Measurements from ENCODE around the gene ATP13A3. TPM values are rescaled to one million over a fixed set of nuclear protein-coding genes. Genes with fewer than 3 reads are reported as not detected.

Gene ATP13A3
- total RNA-seq, 1 donor from 2014 or later = 36.9 TPM

DNA sequence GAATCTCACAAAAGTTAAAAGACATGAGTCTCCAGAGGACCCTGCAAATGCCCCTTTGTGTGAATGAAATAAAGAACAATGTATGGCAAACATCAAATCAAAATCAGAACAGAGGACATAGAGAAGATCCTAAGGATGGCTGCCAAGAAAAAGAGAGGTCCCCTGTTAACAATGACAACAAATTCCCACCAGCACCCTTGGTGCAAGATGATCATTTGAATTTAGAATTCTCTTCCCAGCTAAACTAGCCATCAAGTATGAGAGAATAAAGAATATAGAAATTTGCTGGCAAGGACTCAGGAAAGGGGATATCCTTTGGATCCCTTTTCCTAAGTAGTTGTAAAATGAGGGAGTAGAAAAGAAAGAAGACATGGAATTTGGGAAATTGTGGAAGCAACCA is 96.0 kb downstream of the ATP13A3 start:
- ATAC-seq = no peak

DNA sequence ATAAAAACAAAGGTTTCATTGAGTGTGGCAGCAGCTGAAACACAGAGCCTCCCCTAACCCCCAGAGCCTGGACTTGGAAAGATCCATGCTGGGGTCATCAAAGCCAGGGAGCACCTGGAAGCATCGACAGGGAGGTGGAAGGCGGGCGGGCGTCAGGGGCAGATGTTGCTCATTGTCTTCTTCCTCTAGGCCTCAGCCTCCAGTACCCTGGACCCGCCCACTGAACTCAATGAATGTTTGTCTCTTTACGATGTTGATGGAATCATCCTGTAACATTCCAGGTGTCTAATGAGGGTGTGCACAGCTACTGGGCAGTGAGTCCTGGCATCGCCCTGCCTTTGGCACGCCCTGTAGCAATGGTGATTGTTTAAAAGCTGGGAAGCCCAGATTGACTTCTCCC is 97.5 kb downstream of the ATP13A3 start:
- ATAC-seq = no peak

- ATAC-seq = no peak
Measured at GRCh38 chr3:194387926-194388418, 98.8 kb downstream of the ATP13A3 start.

GRCh38 chr3:194387276-194387675 is 99.5 kb downstream of the ATP13A3 start:
- ATAC-seq = no peak

DNA sequence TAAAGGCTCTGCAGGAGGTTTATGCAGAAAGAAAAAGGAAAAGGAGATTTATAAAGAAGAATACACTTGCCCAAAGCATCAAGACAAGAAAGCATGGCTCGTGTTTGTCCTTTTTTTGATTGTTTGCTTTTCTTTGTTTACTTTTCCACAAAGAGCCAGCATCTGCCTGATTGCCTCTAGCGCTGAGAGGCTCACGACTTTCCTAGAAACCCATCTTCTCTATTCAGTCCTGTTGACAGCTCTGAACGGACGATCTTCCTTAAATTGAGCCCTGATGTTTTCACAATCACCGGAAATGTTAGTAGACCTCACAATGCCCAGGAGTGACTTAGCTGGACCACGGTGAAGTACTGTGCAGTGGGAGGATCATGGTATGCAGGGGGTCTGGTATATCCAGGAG is 100.2 kb downstream of the ATP13A3 start:
- ATAC-seq = no peak

GRCh38 chr3:194386066-194386465 is 100.7 kb downstream of the ATP13A3 start:
- ATAC-seq = no peak

GRCh38 chr3:194384569-194385001 is 102.2 kb downstream of the ATP13A3 start:
- ATAC-seq = no peak

GRCh38 chr3:194384156-194384555 is 102.6 kb downstream of the ATP13A3 start:
- no peak for ATAC-seq

- no peak for ATAC-seq
Measured at GRCh38 chr3:194383276-194383940, 103.4 kb downstream of the ATP13A3 start.

DNA sequence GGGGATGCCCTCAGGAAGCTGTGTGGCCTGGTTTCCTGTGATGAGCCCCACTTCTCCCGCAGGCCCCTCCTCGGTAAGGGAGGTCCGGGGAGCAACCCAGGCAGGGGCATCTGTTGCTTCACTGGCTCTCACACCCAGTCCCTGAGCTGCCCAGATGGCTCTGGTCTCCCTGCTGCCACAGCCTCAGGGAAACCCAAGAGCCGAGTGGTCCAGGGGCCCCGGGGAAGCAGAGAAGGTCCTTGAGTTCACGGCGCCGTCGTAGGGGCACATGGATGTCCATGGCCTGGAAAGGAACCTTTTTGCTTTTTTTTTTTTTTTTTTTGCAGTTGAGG is 103.9 kb downstream of the ATP13A3 start:
- ATAC-seq = no peak

DNA sequence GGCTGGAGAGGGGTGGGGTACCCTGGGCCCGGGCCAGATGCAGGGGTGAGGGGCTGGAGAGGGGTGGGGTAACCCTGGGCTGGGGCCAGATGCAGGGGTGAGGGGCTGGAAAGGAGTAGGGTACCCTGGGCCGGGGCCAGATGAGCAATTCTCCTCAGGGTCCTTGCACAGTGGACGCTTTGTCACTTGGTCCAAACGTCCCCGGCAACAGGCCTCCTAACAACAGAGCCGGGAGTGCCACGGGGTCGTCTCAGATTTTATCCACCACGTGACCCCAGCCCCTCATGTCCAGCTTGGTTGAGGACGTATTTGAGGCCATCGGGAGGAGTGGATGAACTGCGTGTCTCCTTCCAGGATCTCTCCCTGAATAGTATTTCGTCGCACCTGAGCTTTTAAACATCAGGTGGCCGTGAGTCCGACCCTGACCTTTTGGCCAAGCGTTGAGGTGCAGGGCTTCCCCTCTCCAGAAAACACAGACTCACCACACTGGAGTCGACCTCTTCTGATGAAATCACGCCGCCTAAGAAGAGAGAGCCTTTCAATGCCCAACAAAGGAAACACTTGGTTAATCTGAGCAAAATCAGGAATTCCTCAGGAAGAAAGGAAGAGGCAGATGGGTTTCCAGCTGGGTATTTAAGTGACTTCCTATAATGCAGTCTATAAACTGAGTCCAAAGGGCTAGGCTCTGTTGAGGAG is 104.5 kb downstream of the ATP13A3 start:
- no peak for ATAC-seq

DNA sequence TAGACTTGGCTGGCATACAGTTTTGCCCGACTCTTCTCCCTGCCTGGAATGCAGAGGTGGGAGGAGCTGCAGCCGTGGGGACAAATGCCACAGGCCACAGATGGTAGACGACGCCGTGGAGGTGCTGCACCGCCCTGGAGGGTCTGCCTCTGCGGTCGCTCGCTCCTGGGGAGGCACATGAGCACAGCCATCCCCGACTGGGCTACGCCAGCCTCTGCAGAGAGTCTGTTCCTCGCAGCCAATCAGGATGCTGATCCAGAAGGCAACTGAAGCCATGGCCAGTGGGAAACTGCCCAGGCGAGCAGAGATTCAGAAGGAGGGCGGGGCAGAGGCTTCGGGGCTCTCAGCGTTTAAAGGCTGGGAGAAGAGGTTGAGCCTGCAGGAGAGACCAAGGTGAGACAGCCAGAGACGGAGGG is 105.3 kb downstream of the ATP13A3 start:
- ATAC-seq = no peak

GRCh38 chr3:194380326-194380725 is 106.5 kb downstream of the ATP13A3 start:
- ATAC-seq = no peak

- no peak for ATAC-seq
Measured at GRCh38 chr3:194379651-194380050, 107.2 kb downstream of the ATP13A3 start.

GRCh38 chr3:194379231-194379630 is 107.6 kb downstream of the ATP13A3 start:
- ATAC-seq = no peak

DNA sequence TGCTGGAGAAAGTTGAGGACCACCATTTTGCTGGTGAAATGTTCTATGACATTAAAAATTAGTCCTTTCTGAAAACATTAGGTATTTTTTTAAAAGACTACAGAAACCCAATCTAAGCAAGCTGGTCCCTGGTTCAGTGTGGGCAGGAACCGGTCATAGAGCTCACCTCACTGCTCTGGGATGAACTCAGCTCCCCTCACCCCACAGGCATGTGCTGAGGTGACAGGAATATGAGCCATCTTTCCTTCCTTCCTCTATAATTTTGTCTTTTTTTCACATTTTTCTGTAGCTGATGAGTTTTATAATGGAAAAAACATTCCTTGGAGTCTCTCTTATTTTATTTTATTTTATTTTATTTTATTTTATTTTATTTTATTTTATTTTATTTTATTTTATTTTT is 109.1 kb downstream of the ATP13A3 start:
- no peak for ATAC-seq

- ATAC-seq = no peak
Measured at GRCh38 chr3:194376241-194376560, 110.6 kb downstream of the ATP13A3 start.

GRCh38 chr3:194375473-194376240 is 111.1 kb downstream of the ATP13A3 start:
- ATAC-seq = no peak

DNA sequence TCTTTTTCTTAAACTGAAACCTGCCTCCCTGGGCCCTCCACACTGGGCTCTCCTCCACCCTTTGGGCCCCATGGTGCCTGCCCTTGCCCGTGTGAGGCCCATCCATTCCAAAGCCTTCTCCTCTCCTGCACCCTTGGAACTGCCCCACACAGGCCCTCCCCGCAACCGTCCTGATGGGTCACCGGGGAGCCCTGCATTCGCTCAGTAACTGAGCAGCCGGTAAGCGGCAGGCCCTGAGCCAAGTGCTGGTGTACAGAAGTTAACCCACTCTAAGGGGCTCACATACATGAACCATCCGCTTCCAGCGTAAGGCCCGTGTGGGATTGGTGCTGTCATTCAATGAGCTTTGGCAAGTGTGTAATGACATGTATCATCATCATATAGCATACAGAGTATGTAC is 111.9 kb downstream of the ATP13A3 start:
- ATAC-seq = no peak

- no peak for ATAC-seq
Measured at GRCh38 chr3:194373899-194374298, 112.9 kb downstream of the ATP13A3 start.

GRCh38 chr3:194373028-194373427 is 113.8 kb downstream of the ATP13A3 start:
- no peak for ATAC-seq

DNA sequence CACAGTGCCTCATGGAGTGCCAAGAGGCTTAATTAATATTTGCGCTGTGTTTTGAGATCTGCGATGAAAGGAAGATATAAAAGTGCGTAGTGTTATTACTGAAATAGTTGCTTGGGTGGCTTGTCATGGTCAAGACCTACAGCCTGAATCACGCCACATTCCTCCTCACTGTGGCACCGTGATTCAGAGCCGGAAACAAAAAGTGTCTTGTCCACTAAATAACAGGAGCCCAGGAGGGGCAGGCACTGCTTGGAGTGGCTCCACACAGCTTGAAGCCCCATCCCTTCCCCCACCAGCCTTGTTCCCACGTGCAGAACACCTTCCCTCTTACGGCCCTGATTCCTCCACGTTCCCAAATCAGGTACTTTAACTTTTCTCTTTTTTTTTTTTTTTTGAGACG is 116.0 kb downstream of the ATP13A3 start:
- ATAC-seq = no peak

- no peak for ATAC-seq
Measured at GRCh38 chr3:194369522-194370279, 117.1 kb downstream of the ATP13A3 start, which contains the start of gene LRRC15. Gene LRRC15, minus strand, starts transcription at chr3:194369743. Its CDS starts 8,700 bp downstream, at chr3:194361043.

All from esophagus mucosa (tissue), 1 donor.